SH-SY5Y (cell line): Measurements from ENCODE around the gene SCYL1.

Experiments used
- GATA2 ChIP-seq: IDR thresholded peaks from 2 replicates; pipeline ENCODE4 v1.6.1; 2011; ENCODE audit warnings: mild to moderate bottlenecking, low read depth, low read length
- GATA3 ChIP-seq: IDR thresholded peaks from 2 replicates; pipeline ENCODE4 v1.6.1; 2011; ENCODE audit warnings: low read depth, mild to moderate bottlenecking, low read length, moderate library complexity

SCYL1 gene

DNA sequence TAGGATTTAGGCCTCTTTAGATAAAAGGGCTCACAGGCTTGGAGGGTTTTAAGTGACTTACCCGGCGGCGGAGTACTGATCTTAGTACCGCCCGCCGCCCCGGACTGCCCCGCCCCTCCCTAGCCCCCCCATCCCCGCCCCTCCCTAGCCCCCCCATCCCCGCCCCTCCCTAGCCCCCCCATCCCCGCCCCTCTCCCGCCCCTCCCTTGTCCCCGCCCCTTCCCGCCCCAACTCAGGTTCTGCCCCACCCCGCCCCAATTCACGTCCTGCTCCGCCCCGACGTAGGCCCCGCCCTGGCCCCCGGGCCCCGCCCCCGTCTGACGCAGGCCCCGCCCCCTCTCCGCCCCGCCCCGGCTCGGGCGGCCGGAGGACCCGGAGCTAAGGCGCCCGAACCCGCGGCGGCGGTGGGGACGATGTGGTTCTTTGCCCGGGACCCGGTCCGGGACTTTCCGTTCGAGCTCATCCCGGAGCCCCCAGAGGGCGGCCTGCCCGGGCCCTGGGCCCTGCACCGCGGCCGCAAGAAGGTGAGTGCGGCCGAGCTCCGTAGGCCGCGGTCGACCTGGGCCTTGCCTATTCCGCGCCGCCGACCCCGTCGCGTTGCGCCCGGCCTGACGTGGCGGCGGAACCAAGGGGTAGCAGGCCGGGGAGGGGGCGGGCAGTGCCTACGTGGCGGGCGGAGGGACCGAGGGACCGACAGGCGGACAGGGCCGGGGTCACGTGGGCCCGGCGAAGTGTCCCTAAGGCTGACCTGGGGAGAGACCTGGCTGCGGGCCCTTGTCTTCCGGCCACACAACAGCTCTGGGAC is at the start of gene SCYL1:
Gene SCYL1, plus strand, starts transcription at position 343 of the 805 bp plus-strand sequence. Its CDS starts 71 bp downstream, at position 414.
- TF ChIP-seq GATA2 = no peak
- TF ChIP-seq GATA3 = no peak

DNA sequence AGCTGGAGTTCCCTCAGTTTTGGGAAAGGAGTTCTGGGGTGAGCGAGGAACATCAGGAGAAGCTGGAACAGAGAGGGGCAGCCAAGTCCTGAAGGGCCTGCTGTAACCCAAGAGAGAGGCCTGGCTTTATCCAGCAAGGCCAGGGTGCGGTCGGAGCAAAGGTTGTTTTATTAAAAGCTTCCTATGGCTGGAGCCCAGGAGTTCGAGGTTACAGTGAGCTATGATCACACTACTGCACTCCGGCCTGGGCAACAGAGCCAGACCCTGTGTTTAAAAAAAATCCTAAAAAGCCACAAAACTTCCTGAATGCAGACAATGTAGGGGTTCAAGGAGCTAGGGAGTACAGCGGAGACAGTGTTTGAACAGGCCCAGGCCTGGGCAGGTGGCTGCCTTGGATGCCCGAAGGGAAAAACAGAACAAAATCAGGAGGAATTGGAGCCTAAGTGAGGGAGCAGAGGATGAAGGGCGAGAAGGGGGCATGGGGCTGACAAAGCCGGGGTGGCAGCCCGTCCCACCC is 48.2 kb upstream of the SCYL1 start:
- TF ChIP-seq GATA3 (no peak), GATA2 (no peak)

DNA sequence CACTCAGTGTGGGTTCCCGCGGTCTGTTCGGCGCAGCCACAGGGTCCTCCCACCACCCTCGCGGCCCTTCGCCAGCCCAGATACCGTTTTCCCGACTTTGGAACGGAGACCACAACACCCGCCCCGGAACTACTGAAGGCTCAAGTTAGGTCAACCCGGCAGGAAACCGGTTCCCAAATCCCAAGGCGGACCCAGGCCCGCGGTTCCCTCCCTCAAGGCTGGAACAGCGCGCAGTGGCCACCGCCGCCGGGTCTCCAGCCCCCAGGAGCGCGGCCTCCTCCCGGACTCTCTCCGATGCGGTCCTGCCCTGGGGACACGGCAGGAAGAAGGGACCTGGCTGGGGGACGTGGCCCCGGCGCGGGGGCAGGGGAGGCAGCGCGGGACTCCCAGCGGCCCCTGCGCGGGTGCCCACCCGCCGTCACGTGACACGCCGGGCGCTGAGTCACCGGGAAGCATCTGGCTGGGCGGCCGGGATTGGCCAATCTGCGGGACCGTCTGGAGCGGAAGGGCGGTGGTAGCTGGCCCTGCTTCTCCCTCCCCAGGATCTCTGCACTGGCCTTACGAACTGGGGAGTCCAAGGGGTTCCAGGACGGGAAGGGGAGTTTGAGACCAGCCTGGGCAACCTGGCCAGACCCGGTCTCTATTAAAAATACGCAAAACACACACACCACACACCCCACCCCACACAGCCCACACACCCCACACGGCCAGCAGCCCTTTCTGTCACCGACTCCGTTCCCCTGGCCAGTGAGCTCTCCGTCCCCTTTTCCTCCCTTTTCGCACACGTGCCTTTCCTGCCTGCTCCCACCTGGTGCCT is 47.5 kb upstream of the SCYL1 start:
- TF ChIP-seq GATA2 = no peak; the same call in 1 of the 2 replicates
- TF ChIP-seq GATA3 = no peak

DNA sequence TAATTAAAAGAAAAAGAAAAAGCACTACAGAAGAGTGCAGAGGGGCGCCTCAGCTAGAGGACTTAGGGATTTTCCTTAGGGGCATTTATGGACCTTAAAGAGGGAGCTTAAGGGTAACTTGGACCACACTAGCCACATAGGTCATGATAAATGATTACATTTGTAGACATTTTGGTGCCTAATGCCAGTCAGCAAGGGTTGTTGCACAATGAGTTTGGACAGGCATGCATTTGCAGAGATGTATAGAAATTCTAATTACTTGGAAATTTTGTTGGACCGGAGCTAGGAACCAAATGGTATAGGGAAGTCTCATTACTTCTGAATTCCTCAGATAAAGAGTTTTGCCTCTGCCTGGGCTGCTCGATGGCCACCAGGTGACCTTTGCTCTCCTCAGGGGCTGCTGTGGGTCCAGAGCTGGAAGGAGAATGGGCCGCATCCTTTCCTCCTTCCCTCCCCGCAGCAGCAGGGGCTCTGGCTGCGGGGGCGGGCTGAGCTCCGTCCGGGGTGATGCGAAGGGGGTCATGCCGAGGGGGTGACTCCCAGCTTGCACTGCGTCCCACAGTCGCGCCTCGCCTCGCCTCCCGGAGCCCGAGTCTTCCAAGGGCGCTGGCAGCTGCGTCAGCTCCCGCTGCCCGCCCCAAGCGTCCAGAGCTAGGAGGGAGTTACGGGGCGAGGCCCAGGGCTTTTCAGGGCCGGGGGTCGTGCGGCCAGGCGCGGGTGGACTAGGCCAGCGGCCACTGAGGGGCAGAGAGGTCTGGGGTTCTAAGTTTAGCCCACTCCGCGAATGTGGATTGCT is 46.3 kb upstream of the SCYL1 start:
- TF ChIP-seq GATA2 (no peak), GATA3 (no peak)

DNA sequence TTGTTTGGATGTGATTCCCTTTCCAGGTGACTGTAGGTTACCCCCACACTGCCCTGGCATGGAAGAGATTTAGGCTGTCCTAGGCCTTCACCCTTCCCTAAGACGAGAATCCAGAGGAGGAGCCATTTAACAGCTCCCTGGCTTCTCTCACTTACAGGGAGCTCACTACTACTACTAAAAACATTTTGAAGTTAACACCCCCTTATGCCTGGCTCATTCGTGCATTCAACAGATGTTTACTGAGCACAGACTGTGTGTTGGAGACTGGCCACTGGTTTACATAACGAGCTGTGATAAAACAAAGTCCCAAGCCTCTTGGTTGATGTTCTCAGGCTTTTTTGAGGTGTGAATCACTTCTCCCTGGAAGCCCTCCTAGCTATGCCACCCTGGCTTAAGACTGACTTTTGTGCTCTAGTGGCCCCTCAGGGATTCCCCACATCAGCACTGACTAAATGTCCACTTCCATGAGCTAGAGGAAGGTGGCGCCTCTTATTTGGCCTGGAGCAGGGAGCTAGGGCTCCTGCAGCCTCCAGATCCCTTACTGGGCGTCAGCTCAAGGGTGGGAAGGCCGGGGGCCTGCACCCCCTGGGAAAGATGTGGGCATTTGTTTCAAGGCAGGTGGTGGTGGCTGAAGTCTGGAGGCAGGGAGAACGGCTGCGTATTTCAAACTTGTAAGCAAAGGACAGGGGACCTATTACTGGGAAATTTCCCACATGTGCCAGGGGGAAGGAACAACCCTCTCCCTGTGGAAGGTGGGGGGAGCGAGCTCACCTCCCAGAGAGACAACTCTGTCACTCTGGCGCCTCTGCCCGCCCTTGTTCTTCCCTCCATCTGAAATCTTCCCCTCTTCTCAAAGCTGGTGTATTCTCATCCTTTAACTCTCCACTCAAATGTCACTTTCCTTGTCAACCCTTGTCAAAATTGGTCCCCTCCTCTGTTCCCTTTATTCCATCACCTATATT is 45.4 kb upstream of the SCYL1 start:
- no peak for TF ChIP-seq GATA3
- TF ChIP-seq GATA2 = no peak

- TF ChIP-seq GATA3 = no peak
- TF ChIP-seq GATA2 = no peak
These were observed 42.5 kb upstream of the SCYL1 start for GRCh38 chr11:65482306-65482850.

- no peak for TF ChIP-seq GATA2
- no peak for TF ChIP-seq GATA3
These were observed 39.0 kb upstream of the SCYL1 start for GRCh38 chr11:65485920-65486219.

- no peak for TF ChIP-seq GATA3
- no peak for TF ChIP-seq GATA2
These were observed 38.1 kb upstream of the SCYL1 start for GRCh38 chr11:65486570-65487466.

DNA sequence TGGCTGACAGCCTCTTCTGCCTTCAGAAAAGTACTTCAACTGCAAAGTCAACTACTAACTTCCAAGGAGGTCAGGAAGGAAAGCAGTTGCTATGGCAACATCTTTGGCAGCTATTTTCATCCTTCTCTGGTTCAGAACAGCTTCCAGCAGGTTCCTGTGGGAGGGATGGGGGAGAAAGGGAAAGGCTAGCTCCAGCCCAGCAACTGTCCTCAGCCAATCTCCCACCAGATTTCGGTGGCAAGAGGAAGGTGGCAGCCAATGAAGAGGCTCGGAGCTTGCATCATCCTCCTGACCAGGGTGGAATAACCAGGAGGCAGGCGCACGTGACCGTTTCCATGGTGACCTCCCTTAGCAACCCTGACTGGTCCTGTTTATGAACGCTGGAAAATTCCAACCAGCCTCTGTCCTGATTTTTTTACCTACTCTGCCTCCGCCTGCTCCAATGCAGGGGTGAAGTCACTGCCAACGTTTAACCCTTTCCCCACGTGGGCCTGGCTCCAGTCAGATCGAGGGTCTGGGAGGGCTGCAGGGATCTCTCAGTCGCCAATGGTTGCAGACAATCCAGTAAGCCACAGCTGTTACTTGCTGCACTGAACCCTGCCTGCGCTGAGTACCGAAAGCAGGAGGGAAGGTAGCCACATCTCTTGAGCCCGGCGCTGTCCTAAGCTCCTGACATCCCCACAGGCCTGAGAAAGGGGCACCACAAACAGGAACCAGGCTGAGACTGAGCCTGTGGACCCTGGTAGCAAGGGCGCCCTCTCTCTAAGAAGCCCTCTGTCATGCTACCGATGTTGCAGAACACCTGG is 37.2 kb upstream of the SCYL1 start:
- TF ChIP-seq GATA3 (no peak), GATA2 (no peak)

DNA sequence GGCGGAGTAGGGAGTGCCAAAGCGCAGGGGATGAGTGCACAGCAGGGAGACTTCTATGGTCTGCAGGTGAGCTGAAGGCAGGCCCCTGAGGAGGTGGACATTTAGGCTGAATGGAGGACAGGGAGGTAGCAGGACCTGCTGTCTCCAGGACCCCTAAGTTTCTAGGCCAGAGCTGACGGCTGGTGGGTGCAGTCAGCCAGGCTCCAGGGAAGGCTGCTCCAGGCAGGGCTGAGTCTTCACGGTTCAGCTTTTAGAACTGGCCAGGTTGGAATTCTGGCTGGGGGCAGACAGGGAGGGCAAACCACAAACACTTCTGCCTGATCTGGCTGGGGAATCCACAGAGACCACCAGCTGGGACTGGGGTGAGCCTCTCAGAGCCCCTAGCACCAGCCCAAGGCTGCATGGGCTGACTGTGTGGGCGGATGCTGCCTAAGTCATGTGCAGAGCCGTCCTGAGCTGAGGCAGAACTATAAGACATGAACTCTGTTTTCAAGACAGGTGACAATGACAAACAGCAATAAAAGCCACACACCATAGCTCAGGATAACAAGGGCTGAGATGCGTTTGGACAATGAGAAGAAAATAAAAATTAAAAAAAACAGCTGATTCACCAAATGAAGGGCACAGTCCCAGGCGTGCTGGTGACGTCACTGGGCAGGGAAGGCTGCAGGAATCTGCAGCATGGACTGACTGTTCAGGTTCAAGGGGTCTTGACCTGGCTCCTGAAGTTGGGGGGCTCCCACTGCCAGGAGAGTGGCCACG is 36.4 kb upstream of the SCYL1 start:
- TF ChIP-seq GATA2 (no peak), GATA3 (no peak)

DNA sequence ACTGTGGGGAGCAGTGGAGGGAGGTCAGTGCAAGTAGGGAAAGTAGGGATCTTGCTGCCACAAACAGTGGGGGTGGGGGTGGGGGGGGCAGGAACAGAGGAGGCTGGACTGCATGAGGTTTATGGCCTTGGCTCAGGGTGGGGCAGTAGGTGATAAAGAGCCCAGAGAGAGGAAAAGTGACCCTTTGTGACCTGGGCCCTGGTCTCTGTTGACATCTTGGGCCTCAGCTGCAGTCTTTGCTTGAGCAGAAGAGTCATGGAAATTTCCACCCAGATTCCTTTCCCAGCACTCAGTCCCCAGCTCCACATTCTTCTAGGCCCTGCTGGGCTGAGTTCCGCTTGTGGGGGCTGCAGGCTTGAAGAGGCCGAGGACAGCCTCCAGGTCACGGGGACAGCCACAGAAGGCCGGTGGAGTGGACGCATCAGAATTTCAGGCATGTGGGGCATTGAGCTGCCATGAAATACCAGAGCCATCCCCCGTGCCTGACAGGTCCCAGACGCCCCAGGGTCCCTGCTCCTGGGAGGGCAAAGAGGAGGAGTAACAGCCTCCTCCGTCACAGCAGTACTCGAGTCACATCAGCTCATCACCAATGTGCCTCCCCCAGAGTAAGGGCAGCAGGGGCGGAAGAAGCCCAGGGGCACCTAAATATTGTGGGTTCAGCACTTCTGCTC is 35.7 kb upstream of the SCYL1 start:
- TF ChIP-seq GATA2 = no peak
- TF ChIP-seq GATA3 = no peak
